ENCODE data around the gene ASXL2.
A peak's percentile ranks its signal among the peaks of the same experiment; 100 is the strongest.

ASXL2 gene

DNA sequence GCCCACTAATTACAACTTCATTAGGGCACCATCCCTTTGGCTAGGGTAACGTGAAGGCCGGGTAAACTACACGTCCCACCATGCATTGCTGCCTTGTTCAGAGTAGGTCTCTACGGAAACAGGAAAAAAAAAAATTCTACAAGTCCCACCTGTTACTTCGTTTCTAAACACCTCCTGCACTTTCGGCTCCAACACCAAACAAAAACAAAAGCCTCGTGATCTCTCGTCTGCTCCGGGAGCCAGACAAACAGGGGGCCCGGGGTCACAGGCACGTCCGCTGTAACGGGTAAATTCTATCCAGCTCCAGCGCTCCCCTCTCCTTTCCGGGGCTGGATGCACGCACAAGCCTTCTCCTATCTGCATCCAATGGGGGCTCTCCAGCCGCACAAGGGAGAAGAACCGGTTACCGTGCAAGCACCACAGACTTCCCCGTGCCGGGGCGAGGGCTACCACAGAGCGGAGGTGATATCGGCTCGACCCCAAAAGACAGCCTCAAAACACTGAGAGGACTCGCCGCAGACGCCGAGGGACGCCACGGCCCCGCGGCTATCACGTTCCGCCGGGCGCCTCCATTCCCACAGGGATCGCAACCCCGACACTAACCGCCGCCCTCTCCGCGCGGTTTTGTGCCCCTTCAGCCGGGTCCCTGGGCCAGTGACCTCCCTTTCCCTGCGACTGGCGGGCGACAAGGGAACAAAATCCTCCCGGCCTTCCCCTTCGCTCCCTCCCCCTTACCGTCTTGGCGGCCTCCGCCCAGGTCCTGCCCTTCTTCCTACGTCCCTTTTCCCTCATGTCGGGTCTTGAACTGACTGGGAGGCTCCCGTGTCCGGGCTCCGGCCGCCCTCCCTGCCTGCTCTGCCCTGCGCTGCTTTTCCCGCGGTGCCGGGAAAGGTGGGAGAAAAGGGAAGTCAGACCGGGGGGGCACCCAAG is 591 bp downstream of the ASXL2 start:
- H3K4me3 ChIP-seq (ENCODE audit: low read length), result peak overlapping the region; percentile 94
- H3K4me2 ChIP-seq (ENCODE audit: low read length), result peak overlapping the region; percentile 95
- peak overlapping the region; percentile 94 for H3K9ac ChIP-seq (ENCODE audit: low read length)
- H3K36me3 ChIP-seq (replicated peaks; ENCODE audit: low read depth, low read length), result peaks cover 2% of the 10 kb centered on the region
- H3K27me3 ChIP-seq (ENCODE audit: low read depth, low read length), result no peaks in the 10 kb centered on the region
- H2AFZ ChIP-seq (ENCODE audit: low read depth, low read length), result peak overlapping the region; percentile 76
- H3K27ac ChIP-seq (ENCODE audit: low read length), result peak overlapping the region; percentile 72
- peaks cover 14% of the 10 kb centered on the region for H3K4me1 ChIP-seq (ENCODE audit: low read length)
- H3K79me2 ChIP-seq (ENCODE audit: low read length), result peaks cover 53% of the 10 kb centered on the region
- TF ChIP-seq, protein P1, sequence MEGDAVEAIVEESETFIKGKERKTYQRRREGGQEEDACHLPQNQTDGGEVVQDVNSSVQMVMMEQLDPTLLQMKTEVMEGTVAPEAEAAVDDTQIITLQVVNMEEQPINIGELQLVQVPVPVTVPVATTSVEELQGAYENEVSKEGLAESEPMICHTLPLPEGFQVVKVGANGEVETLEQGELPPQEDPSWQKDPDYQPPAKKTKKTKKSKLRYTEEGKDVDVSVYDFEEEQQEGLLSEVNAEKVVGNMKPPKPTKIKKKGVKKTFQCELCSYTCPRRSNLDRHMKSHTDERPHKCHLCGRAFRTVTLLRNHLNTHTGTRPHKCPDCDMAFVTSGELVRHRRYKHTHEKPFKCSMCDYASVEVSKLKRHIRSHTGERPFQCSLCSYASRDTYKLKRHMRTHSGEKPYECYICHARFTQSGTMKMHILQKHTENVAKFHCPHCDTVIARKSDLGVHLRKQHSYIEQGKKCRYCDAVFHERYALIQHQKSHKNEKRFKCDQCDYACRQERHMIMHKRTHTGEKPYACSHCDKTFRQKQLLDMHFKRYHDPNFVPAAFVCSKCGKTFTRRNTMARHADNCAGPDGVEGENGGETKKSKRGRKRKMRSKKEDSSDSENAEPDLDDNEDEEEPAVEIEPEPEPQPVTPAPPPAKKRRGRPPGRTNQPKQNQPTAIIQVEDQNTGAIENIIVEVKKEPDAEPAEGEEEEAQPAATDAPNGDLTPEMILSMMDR (IDR thresholded peaks at IDR 0.05; ENCODE audit: low read depth, low read length), result no peak
- TF ChIP-seq EZH2phosphoT487 (IDR thresholded peaks at IDR 0.05; ENCODE audit: low read depth), result no peak
- H3K9me3 ChIP-seq (ENCODE audit: insufficient read depth, low read length), result no peaks in the 10 kb centered on the region
- peaks cover 11% of the 10 kb centered on the region for H4K20me1 ChIP-seq (ENCODE audit: insufficient read depth, low read length)

DNA sequence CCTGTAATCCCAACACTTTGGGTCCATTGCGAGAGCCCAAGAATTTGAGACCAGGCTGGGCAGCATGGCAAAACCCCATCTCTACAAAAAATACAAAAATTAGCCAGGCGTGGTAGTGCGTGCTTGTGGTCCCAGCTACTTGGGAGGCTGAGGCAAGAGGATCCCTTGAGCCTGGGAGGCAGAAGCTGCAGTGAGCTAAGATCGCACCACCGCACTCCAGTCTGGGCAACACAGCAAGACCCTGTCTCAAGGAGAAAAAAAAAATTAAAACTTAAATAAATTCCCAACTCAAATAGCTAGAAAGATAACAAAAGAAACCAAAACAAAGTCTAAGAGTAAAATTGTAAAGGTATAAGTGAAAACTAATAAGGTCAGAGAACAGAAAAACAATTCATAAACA is 6.2 kb downstream of the ASXL2 start:
- Histone ChIP-seq H3K9me3 (ENCODE audit: insufficient read depth, low read length) (no peaks in the 10 kb centered on the region), H3K36me3 (replicated peaks; ENCODE audit: low read depth, low read length) (peaks cover 5% of the 10 kb centered on the region), H3K4me2 (ENCODE audit: low read length) (no peak overlapping the region), H3K9ac (ENCODE audit: low read length) (no peak overlapping the region), H2AFZ (ENCODE audit: low read depth, low read length) (no peak overlapping the region), H3K27me3 (ENCODE audit: low read depth, low read length) (no peaks in the 10 kb centered on the region), H3K4me1 (ENCODE audit: low read length) (peaks cover 6% of the 10 kb centered on the region), H3K27ac (ENCODE audit: low read length) (no peak overlapping the region), H3K79me2 (ENCODE audit: low read length) (peaks cover 80% of the 10 kb centered on the region), H3K4me3 (ENCODE audit: low read length) (no peak overlapping the region), H4K20me1 (ENCODE audit: insufficient read depth, low read length) (peaks cover 10% of the 10 kb centered on the region)
- TF ChIP-seq, protein P1 (IDR thresholded peaks at IDR 0.05; ENCODE audit: low read depth, low read length), result no peak
- TF ChIP-seq EZH2phosphoT487 (IDR thresholded peaks at IDR 0.05; ENCODE audit: low read depth), result no peak

DNA sequence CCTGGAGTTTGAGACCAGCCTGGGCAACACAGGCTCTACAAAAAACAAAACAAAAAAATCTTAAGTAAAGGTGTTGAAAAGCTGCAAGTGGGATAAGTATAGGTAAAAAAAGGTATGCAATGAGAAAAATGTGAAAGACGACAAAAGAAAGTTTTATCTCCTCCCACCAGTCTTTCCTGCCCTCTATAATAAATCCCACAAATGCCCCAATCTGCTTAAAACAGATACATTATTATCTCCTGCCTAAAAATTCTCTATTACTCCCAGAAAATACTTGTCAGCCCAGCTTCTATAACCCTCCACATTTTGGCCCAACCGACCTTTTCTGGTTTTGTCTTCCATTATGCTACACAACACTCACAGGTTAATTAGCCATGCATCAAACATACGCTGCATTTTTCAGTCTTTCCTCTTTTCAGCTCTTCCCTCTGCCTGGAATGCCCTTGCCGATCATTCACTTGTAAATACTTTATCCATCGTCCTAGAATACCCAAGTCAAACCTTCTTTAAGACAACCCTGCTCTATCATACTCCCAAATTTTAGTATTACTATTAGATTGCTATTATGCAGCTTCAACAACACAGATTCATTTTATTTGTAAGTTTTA is 10.8 kb downstream of the ASXL2 start:
- Histone ChIP-seq H3K27ac (ENCODE audit: low read length) (no peak overlapping the region), H3K9me3 (ENCODE audit: insufficient read depth, low read length) (no peaks in the 10 kb centered on the region), H4K20me1 (ENCODE audit: insufficient read depth, low read length) (no peaks in the 10 kb centered on the region), H3K79me2 (ENCODE audit: low read length) (peaks cover 65% of the 10 kb centered on the region), H3K4me1 (ENCODE audit: low read length) (no peaks in the 10 kb centered on the region), H3K4me3 (ENCODE audit: low read length) (no peak overlapping the region), H3K9ac (ENCODE audit: low read length) (no peak overlapping the region), H3K36me3 (replicated peaks; ENCODE audit: low read depth, low read length) (peaks cover 6% of the 10 kb centered on the region), H3K4me2 (ENCODE audit: low read length) (no peak overlapping the region), H2AFZ (ENCODE audit: low read depth, low read length) (no peak overlapping the region), H3K27me3 (ENCODE audit: low read depth, low read length) (no peaks in the 10 kb centered on the region)
- no peak for TF ChIP-seq EZH2phosphoT487 (IDR thresholded peaks at IDR 0.05; ENCODE audit: low read depth)
- TF ChIP-seq, protein P1 (IDR thresholded peaks at IDR 0.05; ENCODE audit: low read depth, low read length), result no peak

DNA sequence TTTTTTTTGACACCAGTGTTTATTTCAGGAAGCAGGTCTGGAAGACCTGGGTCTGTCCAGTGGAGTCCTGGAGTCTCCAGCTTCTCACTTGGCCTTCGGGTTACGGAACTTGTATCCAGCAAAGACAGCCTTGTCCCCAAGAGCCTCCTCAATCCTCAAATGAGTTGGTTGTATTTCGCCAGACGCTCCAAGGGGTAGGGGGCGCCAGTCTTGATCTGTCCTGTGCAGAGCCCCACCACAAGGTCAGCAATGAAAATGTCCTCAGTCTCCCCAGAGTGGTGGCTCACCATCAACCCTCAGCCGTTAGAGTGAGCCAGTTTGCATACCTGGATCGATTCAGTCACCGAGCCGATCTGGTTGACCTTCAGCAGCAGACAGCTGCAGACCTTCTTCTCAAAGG is 21.9 kb downstream of the ASXL2 start:
- Histone ChIP-seq H4K20me1 (ENCODE audit: insufficient read depth, low read length) (peaks cover 40% of the 10 kb centered on the region), H3K27ac (ENCODE audit: low read length) (no peak overlapping the region), H3K4me3 (ENCODE audit: low read length) (no peak overlapping the region), H3K4me1 (ENCODE audit: low read length) (peaks cover 24% of the 10 kb centered on the region), H3K9ac (ENCODE audit: low read length) (no peak overlapping the region), H3K9me3 (ENCODE audit: insufficient read depth, low read length) (no peaks in the 10 kb centered on the region), H2AFZ (ENCODE audit: low read depth, low read length) (no peak overlapping the region), H3K36me3 (replicated peaks; ENCODE audit: low read depth, low read length) (peaks cover 3% of the 10 kb centered on the region), H3K79me2 (ENCODE audit: low read length) (peaks cover 73% of the 10 kb centered on the region), H3K4me2 (ENCODE audit: low read length) (no peak overlapping the region), H3K27me3 (ENCODE audit: low read depth, low read length) (no peaks in the 10 kb centered on the region)
- TF ChIP-seq EZH2phosphoT487 (IDR thresholded peaks at IDR 0.05; ENCODE audit: low read depth), result no peak
- TF ChIP-seq, protein P1 (IDR thresholded peaks at IDR 0.05; ENCODE audit: low read depth, low read length), result no peak
